ENCODE measurements around the gene ZNF17. TPM values are rescaled to one million over a fixed set of nuclear protein-coding genes. Genes with fewer than 3 reads are reported as not detected.

The ZNF17 gene
- total RNA-seq, 4 donors from 2014 or later = 9.4 to 27.3 (median 14.9) TPM

DNA sequence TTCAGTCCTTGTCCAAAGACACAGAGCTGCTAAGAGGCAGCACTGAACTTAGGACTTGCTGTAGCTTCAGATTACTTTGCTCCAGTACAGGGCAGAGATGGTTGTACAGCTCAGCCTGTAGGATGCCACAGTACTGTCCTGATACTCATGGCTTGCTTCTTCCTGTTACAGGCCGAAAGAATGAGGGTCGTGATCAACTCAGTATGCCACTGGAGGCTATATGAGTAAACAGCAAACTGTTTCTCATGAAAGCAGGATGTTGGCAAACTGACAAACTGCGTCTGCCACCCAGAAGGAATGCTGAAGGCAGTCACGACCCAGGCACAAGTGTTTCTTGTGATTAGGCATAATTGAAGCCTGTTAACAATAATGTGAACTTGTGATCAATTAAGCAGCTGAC, 27.0 kb downstream of the ZNF17 start:
- WGBS, 2 donors = 44 to 48% methylated on average over 4 of the region's 4 CpGs
- H3K27me3 ChIP-seq = no peaks in the 10 kb centered on the region
- peaks cover 0 to 54% (median 1%) of the 10 kb centered on the region in 3 donors for H3K36me3 ChIP-seq
- DNase-seq (ENCODE audit: low spot score in 2 of 2) = no peak
- peaks cover 0 to 27% (median 11%) of the 10 kb centered on the region in 4 donors for H3K4me1 ChIP-seq
- no peak overlapping the region for H3K27ac ChIP-seq
- TF ChIP-seq POLR2A (IDR thresholded peaks at IDR 0.05) (no peak), EP300 (IDR thresholded peaks at IDR 0.05) (no peak), CTCF (IDR thresholded peaks at IDR 0.05) (no peak)
- no peak overlapping the region for H3K4me3 ChIP-seq
- peaks cover 0 to 51% (median 5%) of the 10 kb centered on the region in 4 donors for H3K9me3 ChIP-seq

- H3K27ac ChIP-seq = no peak overlapping the region
- peaks cover 0 to 27% (median 11%) of the 10 kb centered on the region in 4 donors for H3K4me1 ChIP-seq
- TF ChIP-seq POLR2A (IDR thresholded peaks at IDR 0.05) (no peak), EP300 (IDR thresholded peaks at IDR 0.05) (no peak), CTCF (IDR thresholded peaks at IDR 0.05) (no peak)
- peaks cover 0 to 61% (median 12%) of the 10 kb centered on the region in 4 donors for H3K9me3 ChIP-seq
- peaks cover 3 to 63% (median 8%) of the 10 kb centered on the region in 3 donors for H3K36me3 ChIP-seq
- no peak overlapping the region for H3K4me3 ChIP-seq
- no peak for DNase-seq (ENCODE audit: low spot score in 2 of 2)
- WGBS, 2 donors = 83 to 95% methylated on average over 9 of the region's 9 CpGs
- no peaks in the 10 kb centered on the region for H3K27me3 ChIP-seq
Measured at GRCh38 chr19:57438925-57439324, 28.0 kb downstream of the ZNF17 start.

- Histone ChIP-seq H3K9me3 (peaks cover 0 to 94% (median 32%) of the 10 kb centered on the region in 4 donors), H3K27me3 (no peaks in the 10 kb centered on the region), H3K27ac (no peak overlapping the region), H3K4me3 (no peak overlapping the region), H3K36me3 (peaks cover 3 to 93% (median 8%) of the 10 kb centered on the region in 3 donors), H3K4me1 (peaks cover 0 to 3% (median 0%) of the 10 kb centered on the region in 4 donors)
- no peak for TF ChIP-seq CTCF (IDR thresholded peaks at IDR 0.05)
- no peak for TF ChIP-seq POLR2A (IDR thresholded peaks at IDR 0.05)
- no peak for TF ChIP-seq EP300 (IDR thresholded peaks at IDR 0.05)
- no peak for DNase-seq (ENCODE audit: low spot score in 2 of 2)
- 93 to 96% methylated on average over 6 to 7 of the region's 7 CpGs for WGBS, 2 donors
Measured at GRCh38 chr19:57441979-57442752, 31.2 kb downstream of the ZNF17 start.

DNA sequence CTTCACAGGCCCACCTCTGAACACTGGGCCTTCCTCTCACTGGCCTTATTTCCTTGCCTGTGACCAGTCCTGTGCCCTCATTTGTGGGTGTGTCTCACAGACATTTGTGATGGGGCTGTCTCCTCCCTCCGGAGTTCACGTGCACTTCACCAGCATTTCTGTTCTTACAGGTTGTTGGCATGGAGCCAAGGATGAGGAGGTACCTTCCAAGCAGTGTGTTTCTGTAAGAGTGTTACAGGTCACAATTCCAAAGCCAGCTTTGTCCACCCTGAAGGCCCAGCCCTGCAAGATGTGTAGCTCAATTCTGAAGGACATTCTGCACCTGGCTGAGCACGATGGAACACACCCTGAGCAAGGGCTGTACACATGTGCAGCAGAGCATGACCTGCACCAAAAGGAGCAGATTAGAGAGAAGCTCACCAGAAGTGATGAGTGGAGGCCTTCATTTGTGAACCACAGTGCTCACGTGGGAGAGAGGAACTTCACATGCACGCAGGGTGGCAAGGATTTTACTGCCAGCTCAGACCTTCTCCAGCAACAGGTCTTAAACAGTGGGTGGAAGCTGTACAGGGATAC, 32.2 kb downstream of the ZNF17 start:
- no peak for DNase-seq (ENCODE audit: low spot score in 2 of 2)
- TF ChIP-seq CTCF (IDR thresholded peaks at IDR 0.05) (no peak), POLR2A (IDR thresholded peaks at IDR 0.05) (no peak), EP300 (IDR thresholded peaks at IDR 0.05) (no peak)
- 72 to 82% methylated on average over 5 of the region's 5 CpGs for WGBS, 2 donors
- H3K9me3 ChIP-seq = peaks cover 0 to 99% (median 34%) of the 10 kb centered on the region in 4 donors
- H3K27ac ChIP-seq = no peak overlapping the region
- peaks cover 3 to 96% (median 8%) of the 10 kb centered on the region in 3 donors for H3K36me3 ChIP-seq
- H3K4me1 ChIP-seq = no peaks in the 10 kb centered on the region
- H3K4me3 ChIP-seq = no peak overlapping the region
- H3K27me3 ChIP-seq = no peaks in the 10 kb centered on the region

GRCh38 chr19:57452307-57452706, 41.3 kb downstream of the ZNF17 start:
- Histone ChIP-seq H3K4me1 (no peaks in the 10 kb centered on the region), H3K36me3 (peaks cover 0 to 86% (median 0%) of the 10 kb centered on the region in 3 donors), H3K27me3 (no peaks in the 10 kb centered on the region), H3K4me3 (no peak overlapping the region), H3K27ac (no peak overlapping the region), H3K9me3 (peaks cover 0 to 99% (median 38%) of the 10 kb centered on the region in 4 donors)
- no peak for TF ChIP-seq CTCF (IDR thresholded peaks at IDR 0.05)
- no peak for TF ChIP-seq POLR2A (IDR thresholded peaks at IDR 0.05)
- no peak for TF ChIP-seq EP300 (IDR thresholded peaks at IDR 0.05)
- DNase-seq (ENCODE audit: low spot score in 2 of 2) = no peak
- WGBS, 2 donors = 90 to 94% methylated on average over 3 of the region's 3 CpGs
